Skeletal muscle tissue (tissue), 4 donors: ENCODE results near the gene TAL1. TPM values are rescaled to one million over a fixed set of nuclear protein-coding genes. Genes with fewer than 3 reads are reported as not detected.

Experiments used
- H3K27ac ChIP-seq: one replicate; pipeline ENCODE4 v1.7.0; 2013; ENCODE audit warnings: mild to moderate bottlenecking, low read depth, low read length, inconsistent platforms
- H3K27me3 ChIP-seq, 3 donors: one replicate each; pipeline ENCODE4 v1.7.0; 2013; ENCODE audit warnings: low read length in 3 of 3; ENCODE audit not compliant: control insufficient read depth in 3 of 3, insufficient read depth in 3 of 3
- H3K36me3 ChIP-seq, 3 donors: one replicate each; pipeline ENCODE4 v1.7.0; 2013; ENCODE audit warnings: low read length in 3 of 3; ENCODE audit not compliant: control insufficient read depth in 3 of 3, insufficient read depth in 3 of 3
- H3K4me1 ChIP-seq, 3 donors: one replicate each; pipeline ENCODE4 v1.7.0; 2013; ENCODE audit warnings: low read length in 3 of 3, mild to moderate bottlenecking in 3 of 3; ENCODE audit not compliant: control insufficient read depth in 3 of 3, insufficient read depth in 3 of 3
- H3K4me3 ChIP-seq, 3 donors: one replicate each; pipeline ENCODE4 v1.7.0; 2013; ENCODE audit warnings: low read length in 3 of 3
- H3K9ac ChIP-seq, 3 donors: one replicate each; pipeline ENCODE4 v1.7.0; 2013; ENCODE audit warnings: low read length in 3 of 3, mild to moderate bottlenecking in 3 of 3, moderate library complexity in 2 of 3, low read depth in 1 of 3
- H3K9me3 ChIP-seq, 3 donors: one replicate each; pipeline ENCODE4 v1.7.0; 2013; ENCODE audit warnings: low read length in 3 of 3; ENCODE audit not compliant: control insufficient read depth in 3 of 3
- total RNA-seq: library from RNA; depleted of rRNA; stranded (reverse); fragments of >200 nt; gene quantifications from one replicate; pipeline ENCODE4 v1.2.3, GENCODE V29; 2014
- donor health status: Osteomylitis.

Gene TAL1
- total RNA-seq, 1 donor from 2014 or later, result 3.1 TPM

DNA sequence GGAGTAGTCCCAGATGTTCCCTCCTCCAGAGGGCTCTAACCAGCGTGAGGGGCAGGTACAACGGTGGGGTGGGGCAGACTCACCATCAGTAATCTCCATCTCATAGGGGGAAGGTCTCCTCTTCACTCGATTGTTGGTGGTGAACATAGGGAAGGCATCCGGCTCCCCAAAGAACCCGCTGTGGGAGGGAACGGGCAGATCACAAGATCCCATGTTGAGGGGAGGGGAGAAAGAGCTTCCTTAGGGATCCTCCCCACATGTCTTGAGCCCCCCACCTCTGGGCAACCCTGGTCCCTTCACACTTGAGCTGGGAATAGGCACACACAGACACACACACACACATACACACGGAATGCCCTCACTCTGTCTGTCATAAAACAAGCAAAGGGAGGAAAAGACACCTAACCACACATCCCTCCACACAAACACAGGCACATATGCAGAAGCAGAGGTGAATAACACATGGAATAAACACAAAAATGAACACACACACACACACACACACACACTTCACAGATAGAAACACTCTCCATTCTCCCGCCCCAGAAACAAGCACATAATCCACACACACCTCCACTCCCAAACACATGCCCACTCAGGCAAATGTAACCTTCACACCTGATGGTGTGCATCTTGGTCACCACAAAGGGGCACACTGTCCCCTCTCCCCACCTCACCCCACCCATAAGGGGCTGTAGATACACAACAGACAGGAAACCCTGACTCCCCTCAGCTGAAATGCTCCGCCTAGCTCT lies 7.9 kb downstream of the TAL1 start:
- no peak overlapping the region for H3K9ac ChIP-seq
- H3K4me1 ChIP-seq, result peaks cover 6 to 11% (median 11%) of the 10 kb centered on the region in 3 donors
- peaks cover 0 to 2% (median 0%) of the 10 kb centered on the region in 3 donors for H3K36me3 ChIP-seq
- no peak overlapping the region for H3K27ac ChIP-seq
- H3K9me3 ChIP-seq, result no peaks in the 10 kb centered on the region
- H3K4me3 ChIP-seq, result no peak overlapping the region
- peaks cover 74 to 77% (median 76%) of the 10 kb centered on the region in 3 donors for H3K27me3 ChIP-seq

- peaks cover 66 to 69% (median 68%) of the 10 kb centered on the region in 3 donors for H3K27me3 ChIP-seq
- H3K4me3 ChIP-seq, result no peak overlapping the region
- H3K9me3 ChIP-seq, result no peaks in the 10 kb centered on the region
- H3K36me3 ChIP-seq, result peaks cover 0 to 2% (median 0%) of the 10 kb centered on the region in 3 donors
- peaks cover 6 to 11% (median 11%) of the 10 kb centered on the region in 3 donors for H3K4me1 ChIP-seq
- H3K9ac ChIP-seq, result no peak overlapping the region
- H3K27ac ChIP-seq, result no peak overlapping the region
These were observed 8.7 kb downstream of the TAL1 start for GRCh38 chr1:47223174-47223920.

DNA sequence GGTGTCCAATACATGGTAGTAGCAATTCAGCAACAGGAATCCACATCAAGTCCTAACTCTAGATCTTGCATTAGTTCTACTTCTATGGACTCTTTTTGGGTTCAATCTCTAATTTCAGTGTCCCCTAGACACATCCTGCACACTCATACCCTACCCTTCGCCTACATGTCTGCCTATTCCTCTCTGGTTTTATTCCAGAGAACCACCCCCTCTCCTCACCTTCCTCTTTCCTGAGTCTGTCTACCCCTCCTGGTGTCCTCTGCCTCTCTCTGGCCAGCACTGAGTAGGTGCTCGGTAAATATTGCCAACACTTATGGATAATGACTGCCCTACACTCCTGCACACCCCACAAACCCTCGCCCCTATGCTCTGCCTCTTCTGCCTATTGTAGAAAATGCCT lies 9.5 kb downstream of the TAL1 start:
- H3K9ac ChIP-seq, result no peak overlapping the region
- H3K36me3 ChIP-seq, result peaks cover 0 to 2% (median 0%) of the 10 kb centered on the region in 3 donors
- H3K27ac ChIP-seq, result no peak overlapping the region
- H3K4me1 ChIP-seq, result peaks cover 6 to 11% (median 8%) of the 10 kb centered on the region in 3 donors
- no peaks in the 10 kb centered on the region for H3K9me3 ChIP-seq
- H3K4me3 ChIP-seq, result no peak overlapping the region
- peaks cover 57 to 61% (median 59%) of the 10 kb centered on the region in 3 donors for H3K27me3 ChIP-seq

GRCh38 chr1:47219590-47220220 lies 12.3 kb downstream of the TAL1 start:
- Histone ChIP-seq H3K4me1 (peaks cover 1 to 3% (median 3%) of the 10 kb centered on the region in 3 donors), H3K36me3 (peaks cover 0 to 2% (median 0%) of the 10 kb centered on the region in 3 donors), H3K27me3 (peaks cover 31 to 40% (median 39%) of the 10 kb centered on the region in 3 donors), H3K9me3 (no peaks in the 10 kb centered on the region), H3K27ac (no peak overlapping the region), H3K4me3 (no peak overlapping the region), H3K9ac (no peak overlapping the region)

DNA sequence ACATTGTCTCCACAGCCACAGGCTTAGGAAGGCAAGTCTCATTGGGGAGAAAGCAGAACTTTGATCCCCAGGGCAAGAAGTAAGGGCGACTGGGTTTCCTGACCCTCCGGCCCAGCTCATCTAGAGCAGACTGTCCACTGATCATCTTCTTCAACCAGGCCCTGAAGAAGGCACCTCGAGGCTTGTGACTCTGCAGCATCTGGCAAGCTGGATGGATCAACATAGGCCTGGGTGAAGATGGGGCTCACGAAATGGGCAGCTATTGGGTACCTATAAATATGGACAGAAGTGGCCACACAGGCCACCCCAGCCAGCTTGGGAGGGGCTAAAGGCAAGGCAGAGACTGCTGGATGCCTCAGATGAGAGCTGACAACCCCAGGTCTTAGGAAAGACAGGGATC lies 13.0 kb downstream of the TAL1 start:
- no peaks in the 10 kb centered on the region for H3K4me1 ChIP-seq
- H3K9me3 ChIP-seq, result no peaks in the 10 kb centered on the region
- no peak overlapping the region for H3K9ac ChIP-seq
- H3K27ac ChIP-seq, result no peak overlapping the region
- peaks cover 0 to 2% (median 0%) of the 10 kb centered on the region in 3 donors for H3K36me3 ChIP-seq
- peaks cover 24 to 33% (median 32%) of the 10 kb centered on the region in 3 donors for H3K27me3 ChIP-seq
- H3K4me3 ChIP-seq, result no peak overlapping the region

DNA sequence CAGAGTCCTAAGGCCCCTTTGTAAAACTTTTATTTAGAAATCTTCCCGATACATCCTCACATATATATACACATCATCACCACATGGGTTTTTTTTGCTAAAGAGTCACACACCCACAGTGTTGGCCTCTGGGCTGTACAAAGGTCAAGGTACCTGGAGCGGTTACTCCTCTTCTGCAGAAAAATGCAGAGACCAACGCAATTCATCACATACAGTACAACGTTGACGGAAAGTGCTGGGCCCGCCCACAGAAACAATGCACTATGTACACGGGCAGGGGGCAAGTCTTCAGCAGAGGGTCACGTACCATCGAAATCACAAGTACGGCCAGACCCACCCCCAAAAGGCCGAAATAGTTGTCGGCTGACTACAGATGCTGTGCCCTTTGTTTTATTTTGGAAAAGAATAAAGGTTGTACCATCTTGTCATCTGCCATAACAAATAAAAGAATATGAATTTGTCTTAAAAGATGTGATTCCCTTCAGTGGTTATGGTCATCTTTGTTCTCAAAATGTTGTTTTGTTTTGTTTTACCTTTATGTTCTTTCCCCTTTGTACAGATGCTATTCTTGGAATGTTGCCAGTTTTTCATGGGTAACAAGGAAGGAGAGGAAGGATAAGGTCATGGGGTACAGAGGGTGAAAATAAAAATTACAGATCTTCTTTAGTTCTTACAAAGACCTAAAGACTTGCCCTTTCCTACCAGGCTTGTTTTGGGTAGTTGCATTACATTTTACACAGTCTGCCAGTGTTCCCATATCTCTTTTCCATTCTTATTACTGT lies 15.6 kb downstream of the TAL1 start:
- Histone ChIP-seq H3K27ac (no peak overlapping the region), H3K9ac (no peak overlapping the region), H3K4me1 (peaks cover 0 to 8% (median 3%) of the 10 kb centered on the region in 3 donors), H3K4me3 (no peak overlapping the region), H3K36me3 (peaks cover 0 to 2% (median 0%) of the 10 kb centered on the region in 3 donors), H3K27me3 (peaks cover 6 to 8% (median 6%) of the 10 kb centered on the region in 3 donors), H3K9me3 (no peaks in the 10 kb centered on the region)

GRCh38 chr1:47215713-47216112 lies 16.3 kb downstream of the TAL1 start:
- Histone ChIP-seq H3K9me3 (no peaks in the 10 kb centered on the region), H3K27me3 (peaks cover 0 to 3% (median under 1%) of the 10 kb centered on the region in 3 donors), H3K4me1 (peaks cover 0 to 8% (median 5%) of the 10 kb centered on the region in 3 donors), H3K4me3 (no peak overlapping the region), H3K27ac (no peak overlapping the region), H3K36me3 (no peaks in the 10 kb centered on the region), H3K9ac (no peak overlapping the region)

- Histone ChIP-seq H3K4me3 (no peak overlapping the region), H3K27me3 (peaks cover 0 to 4% (median 0%) of the 10 kb centered on the region in 3 donors), H3K4me1 (peaks cover 0 to 8% (median 5%) of the 10 kb centered on the region in 3 donors), H3K9ac (no peak overlapping the region), H3K9me3 (no peaks in the 10 kb centered on the region), H3K27ac (no peak overlapping the region), H3K36me3 (no peaks in the 10 kb centered on the region)
These were observed 17.5 kb downstream of the TAL1 start for GRCh38 chr1:47214549-47214948.

DNA sequence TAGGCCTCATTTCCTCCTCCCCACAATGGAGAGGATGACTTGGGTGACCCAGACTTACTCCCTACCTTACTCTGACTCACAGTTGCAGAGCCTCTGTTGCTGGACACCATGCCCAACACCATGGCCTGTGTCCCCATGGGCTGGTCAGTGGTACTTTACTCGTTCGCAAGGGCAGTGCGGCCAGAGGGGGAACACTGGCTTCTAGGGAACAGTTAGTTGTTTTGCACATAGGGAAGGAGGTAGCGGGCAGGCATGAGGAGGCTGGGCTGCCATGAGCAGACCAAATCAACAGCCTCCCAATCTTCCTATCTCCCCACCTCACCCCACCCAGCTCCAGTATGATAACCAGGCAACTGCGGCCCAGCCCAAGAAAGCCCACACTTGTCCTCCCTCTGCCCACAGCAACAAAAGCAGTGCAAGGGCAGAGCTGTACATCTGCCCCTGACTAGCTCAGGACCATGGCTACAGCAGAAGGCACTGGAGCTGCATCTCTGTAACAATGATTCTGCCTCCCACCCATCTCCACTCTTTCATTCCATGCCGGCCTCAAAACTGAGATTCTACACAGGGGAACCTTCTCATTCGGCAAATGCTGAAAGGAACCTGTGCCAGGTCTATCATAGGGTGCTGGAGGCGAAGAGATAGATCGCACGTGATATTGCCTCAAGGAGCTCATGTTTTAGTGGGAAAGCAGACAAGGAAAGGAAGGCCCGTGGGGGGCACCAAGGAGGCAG lies 18.6 kb downstream of the TAL1 start:
- Histone ChIP-seq H3K9me3 (no peaks in the 10 kb centered on the region), H3K36me3 (no peaks in the 10 kb centered on the region), H3K9ac (no peak overlapping the region), H3K4me3 (no peak overlapping the region), H3K4me1 (peaks cover 0 to 8% (median 5%) of the 10 kb centered on the region in 3 donors), H3K27me3 (peaks cover 9 to 11% (median 10%) of the 10 kb centered on the region in 3 donors), H3K27ac (no peak overlapping the region)
